DND-41 (cell line): ENCODE data around the gene ZNF592.

Experiments used
- EZH2 ChIP-seq: IDR thresholded peaks from 3 replicates; pipeline ENCODE4 v1.6.1; 2012; ENCODE audit warnings: borderline replicate concordance, low read depth, mild to moderate bottlenecking, moderate library complexity, low read length, inconsistent platforms; ENCODE audit not compliant: severe bottlenecking
- TF ChIP-seq, protein P1 (sequence below): IDR thresholded peaks from 2 replicates; pipeline ENCODE4 v1.5.1; 2012; ENCODE audit warnings: borderline replicate concordance, low read length, moderate library complexity, mild to moderate bottlenecking; ENCODE audit not compliant: poor library complexity, severe bottlenecking; ENCODE audit errors: extremely low read depth

DNA sequence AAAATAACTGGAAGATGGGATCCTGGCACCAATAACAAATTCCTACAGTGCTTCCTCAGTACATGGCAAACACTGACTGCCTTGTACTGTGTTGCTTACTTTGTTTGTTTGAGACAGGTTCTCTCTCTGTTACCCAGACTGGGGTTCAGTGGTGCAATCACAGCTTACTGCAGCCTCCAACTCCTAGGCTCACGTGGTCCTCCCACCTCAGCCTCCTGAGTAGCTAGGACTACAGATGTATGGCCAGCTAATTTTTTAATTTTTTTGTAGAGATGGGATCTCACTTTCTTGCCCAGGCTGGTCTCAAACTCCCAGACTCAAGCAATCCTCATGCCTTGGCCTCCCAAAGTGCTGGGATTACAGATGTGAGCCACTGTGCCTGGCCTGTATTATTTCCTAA lies 65.0 kb downstream of the ZNF592 start:
- TF ChIP-seq, protein P1, sequence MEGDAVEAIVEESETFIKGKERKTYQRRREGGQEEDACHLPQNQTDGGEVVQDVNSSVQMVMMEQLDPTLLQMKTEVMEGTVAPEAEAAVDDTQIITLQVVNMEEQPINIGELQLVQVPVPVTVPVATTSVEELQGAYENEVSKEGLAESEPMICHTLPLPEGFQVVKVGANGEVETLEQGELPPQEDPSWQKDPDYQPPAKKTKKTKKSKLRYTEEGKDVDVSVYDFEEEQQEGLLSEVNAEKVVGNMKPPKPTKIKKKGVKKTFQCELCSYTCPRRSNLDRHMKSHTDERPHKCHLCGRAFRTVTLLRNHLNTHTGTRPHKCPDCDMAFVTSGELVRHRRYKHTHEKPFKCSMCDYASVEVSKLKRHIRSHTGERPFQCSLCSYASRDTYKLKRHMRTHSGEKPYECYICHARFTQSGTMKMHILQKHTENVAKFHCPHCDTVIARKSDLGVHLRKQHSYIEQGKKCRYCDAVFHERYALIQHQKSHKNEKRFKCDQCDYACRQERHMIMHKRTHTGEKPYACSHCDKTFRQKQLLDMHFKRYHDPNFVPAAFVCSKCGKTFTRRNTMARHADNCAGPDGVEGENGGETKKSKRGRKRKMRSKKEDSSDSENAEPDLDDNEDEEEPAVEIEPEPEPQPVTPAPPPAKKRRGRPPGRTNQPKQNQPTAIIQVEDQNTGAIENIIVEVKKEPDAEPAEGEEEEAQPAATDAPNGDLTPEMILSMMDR = no peak
- TF ChIP-seq EZH2 = no peak
